H54 (cell line): ENCODE measurements around the gene DBP.
"Not testable (repeated sequence)": the region's sequence is repeated elsewhere in the genome, so short reads cannot be mapped to it uniquely, and the experiment has no call there.

Experiments used
- DNase-seq: peaks from one replicate; pipeline ENCODE4 v3.0.0; 2011; ENCODE audit warnings: low spot score, mixed read lengths; ENCODE audit not compliant: insufficient read length
- FAIRE-seq: peaks from 3 replicates; lab custom pipeline; 2011; peaks lifted over from hg19 to GRCh38; lab: Jason Lieb, UNC
- POLR2A ChIP-seq: IDR thresholded peaks from 2 replicates; pipeline ENCODE4 v1.6.1; 2011; ENCODE audit warnings: low read depth, mild to moderate bottlenecking, low read length

Gene DBP, protein sequence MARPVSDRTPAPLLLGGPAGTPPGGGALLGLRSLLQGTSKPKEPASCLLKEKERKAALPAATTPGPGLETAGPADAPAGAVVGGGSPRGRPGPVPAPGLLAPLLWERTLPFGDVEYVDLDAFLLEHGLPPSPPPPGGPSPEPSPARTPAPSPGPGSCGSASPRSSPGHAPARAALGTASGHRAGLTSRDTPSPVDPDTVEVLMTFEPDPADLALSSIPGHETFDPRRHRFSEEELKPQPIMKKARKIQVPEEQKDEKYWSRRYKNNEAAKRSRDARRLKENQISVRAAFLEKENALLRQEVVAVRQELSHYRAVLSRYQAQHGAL

DNA sequence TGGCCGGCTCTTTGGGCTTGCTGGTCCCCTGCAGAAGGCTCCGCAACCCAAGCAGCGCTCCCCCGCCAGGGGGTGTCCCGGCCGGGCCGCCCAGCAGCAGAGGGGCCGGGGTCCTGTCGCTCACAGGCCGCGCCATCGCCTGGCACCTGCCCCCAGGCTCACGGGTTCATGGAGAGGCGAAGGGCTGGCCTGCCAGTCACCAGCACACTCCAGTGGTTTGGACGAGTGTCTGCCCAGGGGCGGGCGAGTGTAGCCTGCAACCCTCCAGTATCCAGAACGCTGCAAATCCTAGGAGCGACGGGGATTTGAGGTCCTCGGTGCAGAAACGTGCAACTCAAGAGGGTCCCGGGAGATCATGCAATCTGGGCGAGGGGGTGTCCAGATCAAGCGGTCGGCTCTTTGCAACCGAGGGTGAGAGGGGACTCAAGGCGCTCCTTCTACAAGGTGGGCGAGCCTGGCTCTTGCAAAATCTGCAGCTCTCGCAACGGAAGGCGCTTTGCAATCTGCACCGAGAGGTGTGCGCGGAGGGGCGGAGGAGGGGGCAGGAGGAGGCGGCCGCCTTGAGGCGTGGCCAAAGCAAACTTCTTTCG is at the start of gene DBP:
TSS of gene DBP (minus strand) at position 521 of the 590 bp plus-strand sequence. CDS start at position 136, 385 bp downstream.
- DNase-seq (no peak), FAIRE-seq (no peak)
- TF ChIP-seq POLR2A: no peak

DNA sequence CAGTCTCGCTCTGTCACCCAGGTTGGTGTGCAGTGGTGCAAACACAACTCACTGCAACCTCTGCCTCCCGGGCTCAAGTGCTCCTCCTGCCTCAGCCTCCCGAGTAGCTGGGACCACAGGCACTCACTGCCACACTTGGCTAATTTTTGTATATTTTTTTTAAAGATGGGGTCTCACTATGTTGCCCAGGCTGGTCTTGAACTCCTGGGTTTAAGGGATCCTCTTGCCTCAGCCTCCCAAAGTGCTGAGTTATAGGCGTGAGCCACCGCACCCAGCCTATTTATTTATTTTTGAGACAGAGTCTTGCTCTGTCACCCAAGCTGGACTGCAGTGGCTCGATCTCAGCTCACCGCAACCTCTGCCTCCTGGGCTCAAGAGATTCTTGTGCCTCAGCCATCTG is 49.5 kb upstream of the DBP start:
- FAIRE-seq, DNase-seq: not testable (repeated sequence)

DNA sequence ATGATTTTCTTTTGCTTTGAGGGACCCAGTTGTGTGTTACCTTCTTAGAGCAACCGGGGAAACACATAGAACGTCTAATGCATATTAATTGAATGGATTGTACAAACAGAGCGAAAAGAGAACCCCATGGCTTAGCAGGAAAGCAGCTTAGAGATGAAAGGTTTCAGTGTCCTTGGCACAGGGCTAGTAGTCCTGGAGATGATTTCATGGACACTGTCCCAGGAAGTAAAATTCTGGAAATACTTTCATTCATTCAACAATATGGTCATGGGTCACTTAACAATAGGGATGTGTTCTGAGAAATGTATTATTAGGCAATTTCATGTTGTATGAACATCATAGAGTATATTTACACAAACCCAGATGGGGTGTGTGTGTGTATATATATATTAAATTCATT is 48.9 kb upstream of the DBP start:
- FAIRE-seq: no peak
- no peak for TF ChIP-seq POLR2A
- no peak for DNase-seq

DNA sequence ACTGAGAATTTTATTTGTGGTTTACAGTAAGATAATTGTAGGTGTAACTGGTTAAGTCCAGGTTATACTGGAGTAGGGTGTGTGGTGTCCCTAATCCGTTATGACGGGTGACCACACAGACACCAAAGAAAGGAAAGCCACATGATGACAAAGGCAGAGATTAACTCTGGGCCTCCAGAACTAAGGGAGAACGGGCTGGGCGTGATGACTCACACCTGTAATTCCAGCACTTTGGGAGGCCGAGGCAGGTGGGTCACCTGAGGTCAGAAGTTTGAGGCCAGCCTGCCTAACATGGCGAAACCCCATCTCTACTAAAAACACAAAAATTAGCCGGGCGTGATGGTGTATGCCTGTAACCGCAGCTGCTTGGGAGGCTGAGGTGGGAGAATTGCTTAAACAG is 48.4 kb upstream of the DBP start:
- DNase-seq (no peak), FAIRE-seq (no peak)
- no peak for TF ChIP-seq POLR2A

DNA sequence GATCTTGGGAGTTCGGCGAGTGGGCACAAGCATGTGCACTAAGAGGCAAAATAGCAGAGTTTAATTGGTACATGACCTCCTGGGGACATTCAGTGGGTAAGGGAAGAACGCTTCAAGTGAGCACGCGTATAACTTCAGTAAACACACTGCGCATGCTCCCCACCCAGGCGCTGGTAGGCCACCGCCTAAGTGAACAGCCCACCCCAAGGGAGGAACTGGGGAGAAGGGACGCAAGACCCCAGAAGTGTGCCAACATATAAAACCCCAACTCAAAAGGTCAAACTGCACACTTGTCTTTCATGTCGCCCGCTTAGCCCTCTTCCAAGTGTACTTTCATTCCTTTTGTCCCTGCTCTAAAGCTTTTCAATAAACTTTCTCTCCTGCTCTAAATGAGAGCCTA is 46.2 kb upstream of the DBP start:
- FAIRE-seq (no peak), DNase-seq (no peak)
- no peak for TF ChIP-seq POLR2A

DNA sequence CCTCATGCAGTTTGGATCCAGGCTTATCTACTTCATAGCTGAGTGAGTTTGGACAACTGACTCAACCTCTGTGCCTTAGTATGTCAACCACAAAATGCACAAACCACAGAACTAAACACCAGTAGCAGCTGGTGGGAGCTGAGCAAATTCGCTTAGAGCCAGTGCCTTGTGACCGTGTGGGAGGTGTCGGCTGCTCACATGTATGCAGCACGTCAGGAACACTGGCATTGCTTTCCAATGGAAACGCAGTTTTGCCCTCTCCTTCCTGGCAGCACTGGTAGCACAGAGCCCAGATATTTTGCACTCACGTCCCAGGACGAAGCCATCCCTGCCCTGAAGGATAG is 43.9 kb upstream of the DBP start:
- FAIRE-seq: no peak
- no peak for TF ChIP-seq POLR2A
- DNase-seq: peak; percentile 45

DNA sequence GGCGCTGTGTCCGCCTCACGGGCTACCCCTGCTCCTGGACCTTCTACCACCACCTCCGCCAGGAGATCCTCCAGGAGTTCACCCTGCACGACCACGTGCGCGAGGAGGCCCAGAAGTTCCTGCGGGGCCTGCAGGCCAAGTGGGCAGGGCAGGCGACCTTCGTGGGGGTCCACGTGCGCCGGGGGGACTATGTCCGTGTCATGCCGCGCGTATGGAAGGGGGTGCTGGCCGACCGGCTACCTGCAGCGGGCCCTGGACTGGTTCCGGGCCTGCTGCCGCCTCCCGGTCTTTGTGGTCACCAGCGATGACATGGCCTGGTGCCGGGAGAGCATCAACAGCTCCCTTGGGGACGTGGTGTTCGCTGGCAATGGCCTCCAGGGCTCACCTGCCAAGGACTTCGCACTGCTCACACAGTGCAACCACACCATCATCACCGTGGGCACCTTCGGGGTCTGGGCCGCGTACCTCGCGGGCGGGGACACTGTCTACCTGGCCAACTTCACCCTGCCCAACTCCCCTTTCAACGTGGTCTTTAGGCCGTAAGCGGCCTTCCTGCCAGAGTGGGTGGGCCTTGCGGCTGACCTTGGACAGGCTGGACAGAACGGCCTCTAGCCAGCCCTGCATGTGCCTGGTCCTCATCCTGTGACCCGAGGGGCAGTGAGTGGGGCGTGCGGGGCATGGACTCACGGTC is 43.4 kb upstream of the DBP start:
- FAIRE-seq (no peak), DNase-seq (no peak)
- no peak for TF ChIP-seq POLR2A

DNA sequence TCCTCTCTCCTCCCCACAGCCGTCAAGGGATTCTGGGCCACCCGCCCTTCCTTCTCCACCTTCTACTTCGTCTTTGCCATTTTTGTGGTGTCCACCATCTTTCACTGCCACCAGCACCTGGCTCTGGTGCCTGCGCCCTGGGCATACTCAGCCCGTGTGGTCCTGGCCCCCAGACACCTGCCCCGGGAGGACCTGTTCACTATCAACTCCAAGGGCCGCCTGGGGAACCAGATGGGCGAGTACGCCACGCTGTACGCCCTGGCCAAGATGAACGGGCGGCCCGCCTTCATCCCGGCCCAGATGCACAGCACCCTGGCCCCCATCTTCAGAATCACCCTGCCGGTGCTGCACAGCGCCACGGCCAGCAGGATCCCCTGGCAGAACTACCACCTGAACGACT is 42.8 kb upstream of the DBP start:
- FAIRE-seq, DNase-seq: not testable (repeated sequence)

DNA sequence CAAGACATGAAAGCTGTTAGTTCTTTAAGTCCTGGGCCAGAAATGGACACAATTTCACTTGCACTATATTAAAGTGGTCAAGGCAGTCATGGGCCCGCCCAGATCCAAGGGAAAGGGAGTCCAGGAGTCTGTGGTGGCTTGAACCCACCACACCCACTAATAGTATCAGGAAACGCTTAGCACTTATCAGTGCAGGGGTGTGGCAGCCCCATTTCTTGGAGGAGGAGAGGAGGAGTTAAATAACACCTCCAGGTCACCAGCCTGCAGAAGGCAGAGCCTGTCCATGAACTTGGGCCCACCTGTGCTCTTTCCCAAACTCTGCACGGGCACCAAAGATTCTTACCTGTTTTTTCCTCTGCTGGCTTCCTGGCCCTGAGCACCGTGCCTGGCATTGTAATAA is 41.0 kb upstream of the DBP start:
- FAIRE-seq (no peak), DNase-seq (no peak)
- no peak for TF ChIP-seq POLR2A

DNA sequence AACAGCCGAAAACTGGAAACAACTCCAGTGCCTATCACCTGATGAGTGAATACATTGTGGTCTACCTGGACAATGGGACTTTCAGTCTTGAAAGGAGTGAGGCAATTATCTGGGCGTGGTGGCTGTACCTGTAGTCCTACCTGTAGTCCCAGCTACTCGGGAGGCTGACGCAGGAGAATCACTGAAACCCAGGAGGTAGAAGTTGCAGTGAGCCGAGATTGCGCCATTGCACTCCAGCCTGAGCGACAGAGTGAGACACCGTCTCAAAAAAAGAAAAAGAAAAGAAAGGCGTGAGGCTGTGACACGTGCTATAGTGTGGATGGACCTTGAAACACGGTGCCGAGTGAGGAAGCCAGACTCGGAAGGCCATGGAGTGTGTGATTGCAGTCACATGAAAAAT is 39.7 kb upstream of the DBP start:
- FAIRE-seq (no peak), DNase-seq (no peak)
- TF ChIP-seq POLR2A: no peak

DNA sequence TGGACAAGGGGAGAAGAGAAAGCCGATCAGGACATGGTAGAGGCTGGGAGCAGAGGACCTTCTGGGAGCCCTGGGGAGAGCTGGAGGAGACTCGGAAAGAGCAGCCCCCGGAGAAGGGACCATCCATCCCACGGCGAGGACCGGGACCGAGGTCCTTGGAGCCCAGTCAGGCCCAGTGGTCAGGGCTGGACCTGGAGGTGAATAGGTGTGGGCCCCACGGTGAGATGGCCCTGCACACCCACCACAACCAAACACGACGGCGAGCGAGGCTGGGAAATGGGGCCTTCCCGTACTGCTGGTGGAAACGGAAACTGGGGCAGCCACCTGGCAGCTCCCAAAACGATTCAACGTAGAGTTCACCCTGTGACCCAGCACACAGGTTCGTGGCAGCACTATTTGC is 39.3 kb upstream of the DBP start:
- no peak for FAIRE-seq

DNA sequence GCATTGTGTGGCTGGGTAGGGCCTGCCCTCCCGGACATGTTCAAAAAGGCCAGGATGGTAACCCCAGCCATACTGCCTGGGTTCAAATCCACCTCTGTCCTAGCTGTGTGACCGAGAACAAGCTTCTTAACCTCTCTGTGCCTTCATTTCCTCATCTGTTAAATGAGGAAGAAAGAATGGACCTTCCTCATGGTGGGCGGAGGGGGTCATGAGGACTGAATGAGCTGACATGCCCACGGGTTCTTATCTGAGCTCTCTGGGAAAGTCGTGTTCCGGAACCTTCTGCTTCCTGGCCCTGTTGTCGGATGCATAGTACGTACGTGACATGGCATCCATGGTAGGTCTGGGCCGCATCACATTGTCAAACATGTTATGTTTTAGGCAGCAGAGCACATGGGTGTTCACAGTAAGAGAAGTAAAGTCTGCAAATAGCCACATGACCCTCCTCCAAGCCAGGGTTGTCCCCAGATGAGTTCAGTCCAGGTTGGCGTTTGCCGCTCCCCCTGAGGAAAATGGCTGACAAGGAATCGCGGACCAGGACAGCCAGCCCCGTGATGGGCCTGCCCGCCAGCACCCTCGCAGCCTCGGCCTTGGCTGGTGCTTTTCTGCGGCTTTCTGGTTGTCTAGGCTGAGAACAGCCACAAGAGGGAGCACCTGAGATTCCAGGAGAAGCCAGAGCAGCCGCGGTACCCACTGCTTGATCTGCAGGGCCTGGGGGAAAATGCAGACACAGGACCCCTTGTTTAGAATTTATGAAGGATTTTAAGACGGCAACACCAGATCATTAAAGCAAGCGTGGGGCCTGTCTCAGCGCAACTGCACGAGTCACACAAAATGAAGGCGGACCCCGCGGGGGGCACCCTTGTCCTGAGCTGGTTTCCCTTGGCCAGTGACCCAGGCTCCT is 38.0 kb upstream of the DBP start:
- FAIRE-seq (peak; percentile 15), DNase-seq (peak; percentile 85)
- TF ChIP-seq POLR2A: no peak

More for the DNA sequence above, 39.3 kb upstream of the DBP start:
- no peak for DNase-seq
- no peak for TF ChIP-seq POLR2A

DNA sequence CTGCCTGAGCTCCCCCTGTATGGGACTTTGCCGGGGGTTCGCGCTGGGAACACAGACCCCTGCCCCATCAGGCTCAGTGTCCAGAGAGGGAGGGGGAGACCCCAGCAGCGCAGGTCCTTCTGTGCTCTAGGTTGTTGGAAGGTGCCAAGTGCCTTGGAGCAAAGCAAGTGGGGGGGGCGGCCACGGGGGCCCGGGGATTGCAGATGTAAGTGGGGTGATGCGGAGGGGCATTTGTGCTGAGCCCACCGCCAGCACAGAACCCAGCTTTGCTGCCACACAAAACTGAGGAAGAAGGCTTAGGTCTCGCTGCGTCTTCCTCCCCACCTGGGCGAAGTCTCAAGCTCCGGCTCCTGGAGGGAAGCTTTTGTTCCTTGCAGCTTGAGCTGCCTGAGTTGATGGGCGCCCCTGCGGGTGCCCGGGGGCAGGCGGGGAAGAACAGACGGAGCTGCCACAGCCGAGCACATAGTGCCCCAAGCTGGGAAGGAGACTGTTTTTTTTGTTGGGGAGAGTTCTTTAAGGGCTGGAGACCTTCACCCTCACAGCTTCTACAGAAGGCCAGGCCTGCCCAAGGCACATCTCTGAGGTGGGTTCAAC is 37.1 kb upstream of the DBP start:
- DNase-seq (no peak), FAIRE-seq (no peak)
- TF ChIP-seq POLR2A: no peak
